Measurements from ENCODE around the gene C1orf159. TPM values are rescaled to one million over a fixed set of nuclear protein-coding genes. Genes with fewer than 3 reads are reported as not detected.

Gene C1orf159
- polyA plus RNA-seq, 1 donor from 2014 or later = 31.5 TPM

GRCh38 chr1:1080951-1081310 lies 35.0 kb downstream of the C1orf159 start:
- H3K4me3 ChIP-seq (ENCODE audit: low read length) = no peak overlapping the region
- no peak overlapping the region for H3K4me2 ChIP-seq (ENCODE audit: low read length)
- no peaks in the 10 kb centered on the region for H3K36me3 ChIP-seq (ENCODE audit: insufficient read depth, low read length)

GRCh38 chr1:1080122-1080757 lies 35.6 kb downstream of the C1orf159 start:
- H3K27me3 ChIP-seq (ENCODE audit: insufficient read depth, low read depth, low read length) = no peaks in the 10 kb centered on the region
- no peak overlapping the region for H3K27ac ChIP-seq (ENCODE audit: low read length)

More at GRCh38 chr1:1080951-1081310, 35.0 kb downstream of the C1orf159 start:
- no peak overlapping the region for H3K27ac ChIP-seq (ENCODE audit: low read length)
- no peaks in the 10 kb centered on the region for H3K9me2 ChIP-seq (ENCODE audit: insufficient read depth, low read length)
- H4K20me1 ChIP-seq (ENCODE audit: insufficient read depth) = no peaks in the 10 kb centered on the region
- no peaks in the 10 kb centered on the region for H3K9me3 ChIP-seq (ENCODE audit: low read length)
- H3F3A ChIP-seq (ENCODE audit: insufficient read depth, low read length, poor library complexity, severe bottlenecking) = no peaks in the 10 kb centered on the region
- H2AFZ ChIP-seq (ENCODE audit: low read depth, low read length) = no peak overlapping the region
- no peak for TF ChIP-seq SMC3 (conservative IDR thresholded peaks at IDR 0.05; ENCODE audit: poor library complexity)
- no peak for TF ChIP-seq RAD21 (conservative IDR thresholded peaks at IDR 0.05)
- no peak for TF ChIP-seq TAF1 (IDR thresholded peaks at IDR 0.05; ENCODE audit: low read depth)
- no peak for TF ChIP-seq EP300 (conservative IDR thresholded peaks at IDR 0.05; ENCODE audit: poor library complexity, severe bottlenecking)
- TF ChIP-seq CTCF (IDR thresholded peaks at IDR 0.05; ENCODE audit: poor library complexity, severe bottlenecking) = no peak
- no peak for TF ChIP-seq REST (IDR thresholded peaks at IDR 0.05; ENCODE audit: borderline replicate concordance)
- TF ChIP-seq POLR2AphosphoS5 (IDR thresholded peaks at IDR 0.05) = no peak
- TF ChIP-seq EZH2 (IDR thresholded peaks at IDR 0.05; ENCODE audit: borderline replicate concordance, insufficient read depth, low read length, poor library complexity, severe bottlenecking) = no peak
- TF ChIP-seq MXI1 (conservative IDR thresholded peaks at IDR 0.05; ENCODE audit: poor library complexity, severe bottlenecking) = no peak
- no peak overlapping the region for H3K9ac ChIP-seq (ENCODE audit: low read length)
- no peaks in the 10 kb centered on the region for H3K27me3 ChIP-seq (ENCODE audit: insufficient read depth, low read depth, low read length)
- H3K79me2 ChIP-seq (replicated peaks; ENCODE audit: insufficient read depth, low read length) = no peaks in the 10 kb centered on the region

More at GRCh38 chr1:1080122-1080757, 35.6 kb downstream of the C1orf159 start:
- H3K9me2 ChIP-seq (ENCODE audit: insufficient read depth, low read length) = no peaks in the 10 kb centered on the region
- no peaks in the 10 kb centered on the region for H3F3A ChIP-seq (ENCODE audit: insufficient read depth, low read length, poor library complexity, severe bottlenecking)
- H2AFZ ChIP-seq (ENCODE audit: low read depth, low read length) = no peak overlapping the region
- TF ChIP-seq CTCF (IDR thresholded peaks at IDR 0.05; ENCODE audit: poor library complexity, severe bottlenecking) (no peak), TAF1 (IDR thresholded peaks at IDR 0.05; ENCODE audit: low read depth) (no peak)
- no peaks in the 10 kb centered on the region for H4K20me1 ChIP-seq (ENCODE audit: insufficient read depth)
- no peak overlapping the region for H3K4me2 ChIP-seq (ENCODE audit: low read length)
- H3K79me2 ChIP-seq (replicated peaks; ENCODE audit: insufficient read depth, low read length) = no peaks in the 10 kb centered on the region
- no peak overlapping the region for H3K4me3 ChIP-seq (ENCODE audit: low read length)
- H3K9ac ChIP-seq (ENCODE audit: low read length) = no peak overlapping the region
- no peaks in the 10 kb centered on the region for H3K9me3 ChIP-seq (ENCODE audit: low read length)
- H3K36me3 ChIP-seq (ENCODE audit: insufficient read depth, low read length) = no peaks in the 10 kb centered on the region

Data from neural cell (in vitro differentiated cells).